Measurements from ENCODE around the gene TENT4B.

- TF ChIP-seq, protein P1, sequence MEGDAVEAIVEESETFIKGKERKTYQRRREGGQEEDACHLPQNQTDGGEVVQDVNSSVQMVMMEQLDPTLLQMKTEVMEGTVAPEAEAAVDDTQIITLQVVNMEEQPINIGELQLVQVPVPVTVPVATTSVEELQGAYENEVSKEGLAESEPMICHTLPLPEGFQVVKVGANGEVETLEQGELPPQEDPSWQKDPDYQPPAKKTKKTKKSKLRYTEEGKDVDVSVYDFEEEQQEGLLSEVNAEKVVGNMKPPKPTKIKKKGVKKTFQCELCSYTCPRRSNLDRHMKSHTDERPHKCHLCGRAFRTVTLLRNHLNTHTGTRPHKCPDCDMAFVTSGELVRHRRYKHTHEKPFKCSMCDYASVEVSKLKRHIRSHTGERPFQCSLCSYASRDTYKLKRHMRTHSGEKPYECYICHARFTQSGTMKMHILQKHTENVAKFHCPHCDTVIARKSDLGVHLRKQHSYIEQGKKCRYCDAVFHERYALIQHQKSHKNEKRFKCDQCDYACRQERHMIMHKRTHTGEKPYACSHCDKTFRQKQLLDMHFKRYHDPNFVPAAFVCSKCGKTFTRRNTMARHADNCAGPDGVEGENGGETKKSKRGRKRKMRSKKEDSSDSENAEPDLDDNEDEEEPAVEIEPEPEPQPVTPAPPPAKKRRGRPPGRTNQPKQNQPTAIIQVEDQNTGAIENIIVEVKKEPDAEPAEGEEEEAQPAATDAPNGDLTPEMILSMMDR (conservative IDR thresholded peaks at IDR 0.05): no peak
- no peak for TF ChIP-seq ZFX (IDR thresholded peaks at IDR 0.05)
Observed at GRCh38 chr16:50235581-50235980, 82.5 kb downstream of the TENT4B start.

Data from C4-2B (cell line).